ENCODE measurements around the gene TYRO3.
"Not testable (repeated sequence)": the region's sequence is repeated elsewhere in the genome, so short reads cannot be mapped to it uniquely, and the experiment has no call there.

The TYRO3 gene

GRCh38 chr15:41574158-41574557 lies 15.1 kb downstream of the TYRO3 start:
- no peak for DNase-seq (ENCODE audit: low read depth)

- DNase-seq (ENCODE audit: low read depth): no peak
Measured at GRCh38 chr15:41575282-41575681, 16.3 kb downstream of the TYRO3 start.

- no peak for DNase-seq (ENCODE audit: low read depth)
Measured at GRCh38 chr15:41577863-41578735, 19.1 kb downstream of the TYRO3 start.

GRCh38 chr15:41578736-41579383 lies 19.8 kb downstream of the TYRO3 start:
- no peak for DNase-seq (ENCODE audit: low read depth)

- no peak for DNase-seq (ENCODE audit: low read depth)
Measured at GRCh38 chr15:41581110-41581509, 22.1 kb downstream of the TYRO3 start.

- DNase-seq (ENCODE audit: low read depth): no peak
Measured at GRCh38 chr15:41583795-41584194, 24.8 kb downstream of the TYRO3 start.

- no peak for DNase-seq (ENCODE audit: low read depth)
Measured at GRCh38 chr15:41584636-41585126, 25.7 kb downstream of the TYRO3 start.

GRCh38 chr15:41585127-41586047 lies 26.4 kb downstream of the TYRO3 start:
- peak; percentile 48 for DNase-seq (ENCODE audit: low read depth)

GRCh38 chr15:41586531-41587282 lies 27.7 kb downstream of the TYRO3 start:
- not testable (repeated sequence) for DNase-seq (ENCODE audit: low read depth)

GRCh38 chr15:41589018-41589417 lies 30.0 kb downstream of the TYRO3 start:
- not testable (repeated sequence) for DNase-seq (ENCODE audit: low read depth)

- DNase-seq (ENCODE audit: low read depth): not testable (repeated sequence)
Measured at GRCh38 chr15:41589571-41589970, 30.6 kb downstream of the TYRO3 start.

GRCh38 chr15:41591217-41591616 lies 32.2 kb downstream of the TYRO3 start:
- DNase-seq (ENCODE audit: low read depth): not testable (repeated sequence)

GRCh38 chr15:41592718-41593117 lies 33.7 kb downstream of the TYRO3 start:
- not testable (repeated sequence) for DNase-seq (ENCODE audit: low read depth)

- DNase-seq (ENCODE audit: low read depth): no peak
Measured at GRCh38 chr15:41594801-41595746, 36.1 kb downstream of the TYRO3 start.

- no peak for DNase-seq (ENCODE audit: low read depth)
Measured at GRCh38 chr15:41596972-41597371, 38.0 kb downstream of the TYRO3 start.

GRCh38 chr15:41597787-41598186 lies 38.8 kb downstream of the TYRO3 start:
- DNase-seq (ENCODE audit: low read depth): no peak

- no peak for DNase-seq (ENCODE audit: low read depth)
Measured at GRCh38 chr15:41599061-41599460, 40.0 kb downstream of the TYRO3 start.

GRCh38 chr15:41603411-41603935 lies 44.5 kb downstream of the TYRO3 start:
- DNase-seq (ENCODE audit: low read depth): no peak

GRCh38 chr15:41603941-41604911 lies 45.2 kb downstream of the TYRO3 start:
- peak; percentile 89 for DNase-seq (ENCODE audit: low read depth)

Data from HS-5 (cell line).